ENCODE measurements around the gene AIF1L. TPM values are rescaled to one million over a fixed set of nuclear protein-coding genes. Genes with fewer than 3 reads are reported as not detected.
"Not testable (repeated sequence)": the region's sequence is repeated elsewhere in the genome, so short reads cannot be mapped to it uniquely, and the experiment has no call there.

The AIF1L gene
- total RNA-seq, 1 donor from 2014 or later = not detected

DNA sequence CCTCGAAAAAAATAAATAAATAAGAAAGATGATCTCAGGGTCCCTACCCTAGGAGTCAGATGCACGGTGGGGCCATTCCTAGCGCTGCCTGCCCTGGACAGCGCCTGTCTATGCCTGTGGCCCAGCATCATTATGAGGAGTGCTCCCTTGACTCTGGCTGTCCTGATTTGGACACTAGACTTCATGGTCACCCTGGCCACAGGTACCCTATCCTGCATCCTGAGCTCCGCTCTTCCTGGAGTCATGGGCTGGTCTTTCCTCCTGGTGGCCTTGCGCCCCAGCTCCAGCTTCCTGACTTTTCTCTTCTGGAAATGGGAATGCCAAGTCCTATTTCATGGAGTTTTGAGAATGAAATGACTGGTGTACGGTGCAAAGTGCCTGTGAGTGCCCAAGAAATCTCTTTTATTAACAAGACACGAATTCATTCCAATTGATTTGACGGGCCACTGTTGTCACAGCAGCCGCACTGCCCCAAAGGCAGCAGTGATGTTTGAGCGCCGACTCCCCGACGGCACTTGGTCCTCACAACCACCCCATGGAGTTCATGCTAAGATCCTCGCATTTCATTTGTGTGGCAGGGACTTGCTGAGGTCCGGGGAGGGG is 564 bp upstream of the AIF1L start:
- DNase-seq (no peak), ATAC-seq (ENCODE audit: low read depth) (no peak)
- Mint-ChIP-seq H3K4me3 (peak overlapping the region; percentile 61), H3K27ac (no peak overlapping the region), H3K9me3 (no peaks in the 10 kb centered on the region), H3K27me3 (peaks cover 32% of the 10 kb centered on the region), H3K36me3 (ENCODE audit: low read depth) (no peaks in the 10 kb centered on the region), H3K4me1 (peaks cover 10% of the 10 kb centered on the region)
- TF ChIP-seq, protein P1, sequence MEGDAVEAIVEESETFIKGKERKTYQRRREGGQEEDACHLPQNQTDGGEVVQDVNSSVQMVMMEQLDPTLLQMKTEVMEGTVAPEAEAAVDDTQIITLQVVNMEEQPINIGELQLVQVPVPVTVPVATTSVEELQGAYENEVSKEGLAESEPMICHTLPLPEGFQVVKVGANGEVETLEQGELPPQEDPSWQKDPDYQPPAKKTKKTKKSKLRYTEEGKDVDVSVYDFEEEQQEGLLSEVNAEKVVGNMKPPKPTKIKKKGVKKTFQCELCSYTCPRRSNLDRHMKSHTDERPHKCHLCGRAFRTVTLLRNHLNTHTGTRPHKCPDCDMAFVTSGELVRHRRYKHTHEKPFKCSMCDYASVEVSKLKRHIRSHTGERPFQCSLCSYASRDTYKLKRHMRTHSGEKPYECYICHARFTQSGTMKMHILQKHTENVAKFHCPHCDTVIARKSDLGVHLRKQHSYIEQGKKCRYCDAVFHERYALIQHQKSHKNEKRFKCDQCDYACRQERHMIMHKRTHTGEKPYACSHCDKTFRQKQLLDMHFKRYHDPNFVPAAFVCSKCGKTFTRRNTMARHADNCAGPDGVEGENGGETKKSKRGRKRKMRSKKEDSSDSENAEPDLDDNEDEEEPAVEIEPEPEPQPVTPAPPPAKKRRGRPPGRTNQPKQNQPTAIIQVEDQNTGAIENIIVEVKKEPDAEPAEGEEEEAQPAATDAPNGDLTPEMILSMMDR (IDR thresholded peaks at IDR 0.05) = no peak
- POLR2A ChIA-PET = no interaction called here
- CTCF ChIA-PET = no interaction called here
- intact Hi-C loops (cut with micrococcal nuclease) = no loop called here

DNA sequence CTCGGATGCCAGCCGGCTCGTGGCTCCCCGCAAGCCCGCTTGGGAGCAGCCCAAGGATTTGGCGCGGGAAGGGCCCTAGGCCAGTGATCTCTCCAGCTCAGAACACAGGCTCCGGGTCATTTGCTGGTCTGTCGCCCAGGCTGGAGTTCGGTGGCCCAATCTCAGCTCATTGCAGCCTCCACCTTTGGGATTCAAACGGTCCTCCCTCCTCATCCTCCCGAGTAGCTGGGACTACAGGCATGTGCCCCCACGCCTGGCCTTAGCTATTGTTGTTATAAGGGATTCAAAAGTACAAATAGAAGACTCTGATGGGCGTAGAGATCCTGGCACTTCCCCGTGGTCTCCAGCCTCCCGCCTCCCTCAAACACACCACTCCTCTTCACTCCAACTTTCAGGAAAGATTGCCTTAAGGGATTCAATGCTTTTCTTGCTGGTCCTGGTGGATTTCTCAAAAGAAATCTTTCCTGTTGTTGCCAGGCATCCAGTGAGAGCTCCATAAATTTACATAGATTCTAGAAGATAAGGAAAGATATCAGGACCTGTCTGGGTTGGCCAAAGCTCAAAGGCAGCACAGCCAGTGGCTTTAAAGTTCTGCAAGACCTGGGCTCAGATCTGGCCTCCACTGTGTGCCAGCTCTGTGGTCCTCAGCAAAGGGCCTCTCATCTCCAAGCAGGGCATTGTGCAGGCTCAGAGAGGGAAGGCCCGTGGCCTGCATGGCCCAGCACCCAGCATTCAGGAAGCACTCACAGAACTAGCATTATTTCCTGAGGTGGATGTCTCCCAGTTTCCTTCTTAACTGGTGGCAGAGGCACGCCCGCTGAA is 1.0 kb downstream of the AIF1L start:
- Mint-ChIP-seq H3K4me1 (peaks cover 10% of the 10 kb centered on the region), H3K27me3 (peaks cover 32% of the 10 kb centered on the region), H3K27ac (no peak overlapping the region), H3K4me3 (peak overlapping the region; percentile 65), H3K36me3 (ENCODE audit: low read depth) (no peaks in the 10 kb centered on the region), H3K9me3 (no peaks in the 10 kb centered on the region)
- TF ChIP-seq, protein P1 (IDR thresholded peaks at IDR 0.05) = no peak
- ChIA-PET POLR2A (interaction anchor here (1.2 kb wide), 1 partner anchor 28 kb away, joined by 3 read pairs; the partner anchor contains the start of gene NUP214), CTCF (no interaction called here)
- intact Hi-C loops (cut with micrococcal nuclease) = no loop called here
- no peak for ATAC-seq (ENCODE audit: low read depth)
- no peak for DNase-seq

DNA sequence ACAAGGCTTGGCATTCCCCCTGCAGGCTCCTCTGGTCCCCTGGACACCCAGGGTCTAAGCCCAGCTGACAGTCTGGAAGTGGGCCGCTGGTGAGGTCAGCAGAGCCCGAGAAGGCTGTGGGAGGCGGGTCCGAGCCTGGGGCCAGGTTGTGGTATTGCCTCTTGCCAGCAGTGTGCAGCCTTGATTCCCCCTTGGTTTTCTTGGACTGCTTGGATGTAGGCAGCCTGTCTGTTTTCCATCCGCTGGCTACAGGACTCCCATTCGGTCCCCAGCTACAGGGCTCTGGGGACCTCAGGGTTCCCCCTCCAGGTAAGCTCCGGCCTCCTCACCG is 1.6 kb downstream of the AIF1L start:
- H3K27ac Mint-ChIP-seq = no peak overlapping the region
- ChIA-PET CTCF (no interaction called here), POLR2A (no interaction called here)
- intact Hi-C loops (cut with micrococcal nuclease) = no loop called here
- H3K27me3 Mint-ChIP-seq = peaks cover 32% of the 10 kb centered on the region
- ATAC-seq (ENCODE audit: low read depth) (no peak), DNase-seq (no peak)
- H3K36me3 Mint-ChIP-seq (ENCODE audit: low read depth) = no peaks in the 10 kb centered on the region
- TF ChIP-seq, protein P1 (IDR thresholded peaks at IDR 0.05) = no peak
- no peaks in the 10 kb centered on the region for H3K9me3 Mint-ChIP-seq
- no peak overlapping the region for H3K4me3 Mint-ChIP-seq
- H3K4me1 Mint-ChIP-seq = peaks cover 10% of the 10 kb centered on the region

DNA sequence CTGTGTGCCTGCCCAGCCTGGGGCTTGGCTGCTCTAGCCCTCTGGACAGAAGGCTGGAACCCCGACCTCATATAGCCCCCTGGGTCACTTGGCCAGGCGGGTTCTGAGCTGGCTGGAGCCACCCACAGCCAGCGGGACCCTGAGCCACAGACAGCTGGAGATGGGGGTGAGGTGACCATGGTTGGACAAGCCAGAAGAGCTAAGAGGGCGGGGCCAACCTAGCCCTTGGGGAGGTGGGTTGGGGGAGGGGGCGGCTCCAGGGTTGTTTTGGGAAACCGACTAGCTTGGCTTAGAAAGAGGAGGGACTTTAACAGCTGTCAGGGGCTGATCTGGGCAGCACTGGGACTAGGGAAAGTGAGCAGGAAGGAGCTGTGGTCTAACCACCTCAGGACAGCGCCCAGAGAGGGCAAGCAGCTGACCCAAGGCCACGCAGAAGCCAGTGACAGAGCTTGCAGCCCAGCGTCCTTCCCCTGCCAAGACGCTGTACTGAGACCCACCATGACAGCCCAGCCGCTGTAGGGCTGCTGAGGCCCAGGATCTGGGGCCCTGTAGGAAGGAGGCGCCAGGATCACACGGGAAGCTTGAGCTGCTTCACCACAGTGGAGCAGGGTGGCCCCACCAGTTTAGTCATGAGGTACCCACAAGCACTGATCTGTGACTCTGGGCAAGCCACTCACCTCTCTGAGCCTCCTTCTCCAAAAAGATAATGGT is 2.2 kb downstream of the AIF1L start:
- ATAC-seq (ENCODE audit: low read depth) (no peak), DNase-seq (no peak)
- H3K36me3 Mint-ChIP-seq (ENCODE audit: low read depth) = no peaks in the 10 kb centered on the region
- peaks cover 32% of the 10 kb centered on the region for H3K27me3 Mint-ChIP-seq
- H3K4me3 Mint-ChIP-seq = no peak overlapping the region
- CTCF ChIA-PET = no interaction called here
- TF ChIP-seq, protein P1 (IDR thresholded peaks at IDR 0.05) = no peak
- H3K4me1 Mint-ChIP-seq = peaks cover 10% of the 10 kb centered on the region
- POLR2A ChIA-PET = no interaction called here
- H3K27ac Mint-ChIP-seq = no peak overlapping the region
- intact Hi-C loops (cut with micrococcal nuclease) = no loop called here
- H3K9me3 Mint-ChIP-seq = no peaks in the 10 kb centered on the region

DNA sequence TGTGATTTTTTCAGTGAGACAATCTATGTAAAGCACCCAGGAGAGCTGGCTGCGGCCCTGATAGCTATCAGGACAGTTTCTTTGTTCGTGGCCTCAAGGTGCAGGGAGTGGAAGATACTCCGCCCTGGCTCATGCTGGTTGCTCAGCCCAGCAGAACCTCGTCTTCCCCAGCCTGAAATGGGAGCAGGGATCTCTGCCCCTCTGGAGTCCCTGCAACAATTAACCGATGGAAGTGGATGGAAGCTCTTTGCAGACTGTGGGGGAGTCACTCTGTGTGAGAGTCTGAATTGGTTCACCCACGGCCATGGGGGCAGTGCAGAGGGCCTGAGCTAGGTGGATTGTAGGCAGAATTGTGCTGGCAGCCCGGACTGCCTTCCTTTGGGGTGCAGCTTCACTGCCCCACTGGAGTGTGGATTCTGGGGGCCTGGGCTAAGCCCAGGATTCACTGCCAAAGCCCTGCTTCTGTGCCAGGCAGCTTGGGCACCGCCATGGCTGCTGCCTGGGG is 2.8 kb downstream of the AIF1L start:
- Mint-ChIP-seq H3K4me3 (no peak overlapping the region), H3K27ac (no peak overlapping the region), H3K4me1 (peaks cover 10% of the 10 kb centered on the region), H3K36me3 (ENCODE audit: low read depth) (no peaks in the 10 kb centered on the region), H3K9me3 (no peaks in the 10 kb centered on the region), H3K27me3 (peaks cover 26% of the 10 kb centered on the region)
- TF ChIP-seq, protein P1 (IDR thresholded peaks at IDR 0.05) = no peak
- POLR2A ChIA-PET = interaction anchor here (0.6 kb wide), 1 partner anchor 185 kb away, joined by 4 read pairs; no protein-coding TSS in a partner anchor
- ATAC-seq (ENCODE audit: low read depth) = no peak
- intact Hi-C loops (cut with micrococcal nuclease) = no loop called here
- DNase-seq = no peak
- CTCF ChIA-PET = no interaction called here

DNA sequence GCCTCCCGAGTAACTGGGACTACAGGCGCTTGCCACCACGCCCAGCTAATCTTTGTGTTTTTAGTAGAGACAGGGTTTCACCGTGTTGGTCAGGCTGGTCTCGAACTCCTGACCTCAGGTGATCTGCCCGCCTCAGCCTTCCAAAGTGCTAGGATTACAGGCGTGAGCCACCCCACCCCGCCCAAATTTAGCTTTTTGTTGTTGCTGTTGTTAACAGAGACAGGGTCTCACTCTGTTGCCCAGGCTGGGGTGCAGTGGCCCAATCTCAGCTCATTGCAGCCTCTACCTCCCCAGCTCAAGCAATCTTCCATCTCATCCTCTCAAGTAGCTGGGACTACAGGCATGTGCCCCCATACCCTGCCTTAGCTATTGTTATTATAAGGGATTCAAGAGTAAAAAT is 3.5 kb downstream of the AIF1L start:
- H3K27ac Mint-ChIP-seq; H3K36me3 Mint-ChIP-seq (ENCODE audit: low read depth); ATAC-seq (ENCODE audit: low read depth); H3K9me3 Mint-ChIP-seq; POLR2A ChIA-PET; intact Hi-C loops (cut with micrococcal nuclease); H3K4me3 Mint-ChIP-seq; CTCF ChIA-PET; H3K4me1 Mint-ChIP-seq; DNase-seq: not testable (repeated sequence)
- H3K27me3 Mint-ChIP-seq = peaks cover 19% of the 10 kb centered on the region

All from activated B cell treated with CpG ODN at 0.5 μM for 24 hours (primary cell).